AG09309 (cell line): ENCODE results near the gene KANSL1.

Source experiments
- DNase-seq: peaks from one replicate; pipeline ENCODE4 v3.0.0-alpha.2; 2010; ENCODE audit warnings: low read depth
- H3K4me3 ChIP-seq: 2 replicates; pipeline ENCODE4 v1.5.1; 2011; ENCODE audit warnings: mild to moderate bottlenecking, low read depth, low read length, moderate library complexity; ENCODE audit not compliant: control insufficient read depth
- CTCF ChIP-seq: IDR thresholded peaks from 2 replicates; pipeline ENCODE4 v1.5.1; 2011; ENCODE audit warnings: mild to moderate bottlenecking, low read depth, low read length, inconsistent platforms; ENCODE audit not compliant: insufficient read depth, control insufficient read depth; ENCODE audit errors: missing control alignments

KANSL1 gene

DNA sequence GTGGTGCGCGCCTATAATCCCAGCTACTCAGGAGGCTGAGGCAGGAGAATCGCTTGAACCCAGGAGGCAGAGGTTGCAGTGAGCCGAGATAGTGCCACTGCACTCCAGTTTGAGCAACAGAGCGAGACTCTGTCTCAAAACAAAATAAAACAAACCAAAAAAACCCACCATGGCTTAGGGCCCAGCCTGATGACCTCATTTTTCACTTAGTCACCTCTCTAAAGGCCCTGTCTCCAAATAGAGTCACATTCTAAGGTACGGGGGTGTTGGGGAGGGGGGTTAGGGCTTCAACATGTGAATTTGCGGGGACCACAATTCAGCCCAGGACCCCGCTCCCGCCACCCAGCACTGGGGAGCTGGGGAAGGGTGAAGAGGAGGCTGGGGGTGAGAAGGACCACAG lies 195.6 kb downstream of the KANSL1 start:
- no peak overlapping the region for H3K4me3 ChIP-seq
- no peak for DNase-seq
- no peak for TF ChIP-seq CTCF

DNA sequence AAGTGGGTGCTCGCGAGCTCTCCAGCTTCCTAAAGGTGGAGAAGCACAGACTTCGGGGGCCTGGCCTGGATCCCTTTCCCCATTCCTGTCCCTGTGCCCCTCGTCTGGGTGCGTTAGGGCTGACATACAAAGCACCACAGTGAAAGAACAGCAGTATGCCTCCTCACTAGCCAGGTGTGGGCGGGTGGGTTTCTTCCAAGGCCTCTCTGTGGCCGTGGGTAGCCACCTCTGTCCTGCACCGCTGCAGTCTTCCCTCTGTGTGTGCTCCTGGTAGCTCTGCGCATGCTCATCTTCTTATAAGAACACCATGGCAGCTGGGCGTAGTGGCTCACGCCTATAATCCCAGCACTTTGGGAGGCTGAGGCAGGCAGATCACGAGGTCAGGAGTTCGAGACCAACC lies 196.1 kb downstream of the KANSL1 start:
- no peak overlapping the region for H3K4me3 ChIP-seq
- DNase-seq: no peak
- no peak for TF ChIP-seq CTCF

DNA sequence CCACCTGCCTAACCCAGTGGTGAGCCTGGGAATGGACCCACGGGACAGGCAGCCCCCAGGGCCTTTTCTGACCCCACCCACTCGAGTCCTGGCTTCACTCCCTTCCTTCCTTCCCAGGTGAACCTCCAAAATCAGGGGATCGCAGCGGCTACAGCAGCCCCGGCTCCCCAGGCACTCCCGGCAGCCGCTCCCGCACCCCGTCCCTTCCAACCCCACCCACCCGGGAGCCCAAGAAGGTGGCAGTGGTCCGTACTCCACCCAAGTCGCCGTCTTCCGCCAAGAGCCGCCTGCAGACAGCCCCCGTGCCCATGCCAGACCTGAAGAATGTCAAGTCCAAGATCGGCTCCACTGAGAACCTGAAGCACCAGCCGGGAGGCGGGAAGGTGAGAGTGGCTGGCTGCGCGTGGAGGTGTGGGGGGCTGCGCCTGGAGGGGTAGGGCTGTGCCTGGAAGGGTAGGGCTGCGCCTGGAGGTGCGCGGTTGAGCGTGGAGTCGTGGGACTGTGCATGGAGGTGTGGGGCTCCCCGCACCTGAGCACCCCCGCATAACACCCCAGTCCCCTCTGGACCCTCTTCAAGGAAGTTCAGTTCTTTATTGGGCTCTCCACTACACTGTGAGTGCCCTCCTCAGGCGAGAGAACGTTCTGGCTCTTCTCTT lies 196.8 kb downstream of the KANSL1 start:
- DNase-seq: no peak
- H3K4me3 ChIP-seq: no peak overlapping the region
- no peak for TF ChIP-seq CTCF

- TF ChIP-seq CTCF: no peak
- no peak overlapping the region for H3K4me3 ChIP-seq
- DNase-seq: no peak
These were observed 197.5 kb downstream of the KANSL1 start for GRCh38 chr17:45995627-45996270.

GRCh38 chr17:45994987-45995386 lies 198.2 kb downstream of the KANSL1 start:
- DNase-seq: no peak
- H3K4me3 ChIP-seq: no peak overlapping the region
- no peak for TF ChIP-seq CTCF

DNA sequence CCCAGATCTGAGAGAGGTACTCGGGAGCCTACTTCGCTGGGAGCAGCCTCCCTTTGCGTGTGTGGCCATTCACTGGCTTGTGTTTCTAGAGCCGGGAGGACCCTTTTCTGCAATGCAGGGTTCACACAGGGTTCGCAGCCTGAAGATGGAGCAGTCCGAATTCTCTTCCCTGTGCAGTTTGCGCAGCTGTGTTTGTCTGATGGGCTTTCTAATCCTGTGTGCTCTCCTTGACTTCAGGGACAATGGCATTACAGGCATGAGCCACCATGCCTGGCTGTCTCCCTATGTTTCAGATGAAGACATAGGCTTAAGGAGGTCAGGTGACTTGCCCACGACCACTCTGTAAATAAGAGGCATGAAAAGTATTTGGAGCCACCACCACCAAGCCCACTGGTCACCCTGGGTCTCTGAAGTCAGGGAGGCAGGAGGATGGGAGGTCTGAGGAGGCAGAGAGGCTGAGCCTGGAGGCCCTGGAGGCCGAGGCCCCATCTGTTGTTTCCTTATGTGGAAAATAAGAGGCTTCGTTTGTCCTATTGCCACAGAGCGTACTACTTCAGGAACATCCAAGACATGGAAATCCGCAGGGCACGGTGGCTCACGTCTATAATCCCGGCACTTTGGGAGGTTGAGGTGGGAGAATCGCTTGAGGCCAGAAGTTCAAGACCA lies 199.1 kb downstream of the KANSL1 start:
- no peak for TF ChIP-seq CTCF
- H3K4me3 ChIP-seq: no peak overlapping the region
- no peak for DNase-seq
